ENCODE results near the gene SYNJ2.

The SYNJ2 gene

GRCh38 chr6:158087224-158087867 is 105.7 kb downstream of the SYNJ2 start:
- Histone ChIP-seq H3K9ac (ENCODE audit: low read length in 2 of 2) (peak overlapping the region; percentile 44 to 55), H3K4me1 (ENCODE audit: control insufficient read depth, insufficient read depth, low read length) (peaks cover 13% of the 10 kb centered on the region), H3K36me3 (ENCODE audit: control insufficient read depth in 2 of 2, insufficient read depth in 2 of 2, low read length in 2 of 2) (peaks cover 11 to 23% of the 10 kb centered on the region in 2 donors), H3K4me3 (ENCODE audit: low read length in 2 of 2) (peak overlapping the region; percentile 47 to 55), H3K27me3 (ENCODE audit: control insufficient read depth in 1 of 2, insufficient read depth in 2 of 2, low read length in 2 of 2) (no peaks in the 10 kb centered on the region), H3K9me3 (ENCODE audit: control insufficient read depth in 2 of 2, low read length in 2 of 2) (no peaks in the 10 kb centered on the region), H3K27ac (ENCODE audit: low read length) (peak overlapping the region; percentile 49)

GRCh38 chr6:158092806-158093205 is 111.1 kb downstream of the SYNJ2 start:
- H3K4me1 ChIP-seq (ENCODE audit: control insufficient read depth, insufficient read depth, low read length) = no peaks in the 10 kb centered on the region
- H3K27ac ChIP-seq (ENCODE audit: low read length) = no peak overlapping the region
- no peak overlapping the region for H3K4me3 ChIP-seq (ENCODE audit: low read length in 2 of 2)
- no peaks in the 10 kb centered on the region for H3K27me3 ChIP-seq (ENCODE audit: control insufficient read depth in 1 of 2, insufficient read depth in 2 of 2, low read length in 2 of 2)
- H3K9ac ChIP-seq (ENCODE audit: low read length in 2 of 2) = no peak overlapping the region
- no peaks in the 10 kb centered on the region for H3K9me3 ChIP-seq (ENCODE audit: control insufficient read depth in 2 of 2, low read length in 2 of 2)
- H3K36me3 ChIP-seq (ENCODE audit: control insufficient read depth in 2 of 2, insufficient read depth in 2 of 2, low read length in 2 of 2) = peaks cover 4 to 31% of the 10 kb centered on the region in 2 donors

GRCh38 chr6:158095031-158095430 is 113.4 kb downstream of the SYNJ2 start:
- Histone ChIP-seq H3K4me3 (ENCODE audit: low read length in 2 of 2) (no peak overlapping the region), H3K9me3 (ENCODE audit: control insufficient read depth in 2 of 2, low read length in 2 of 2) (no peaks in the 10 kb centered on the region), H3K27ac (ENCODE audit: low read length) (no peak overlapping the region), H3K4me1 (ENCODE audit: control insufficient read depth, insufficient read depth, low read length) (no peaks in the 10 kb centered on the region), H3K27me3 (ENCODE audit: control insufficient read depth in 1 of 2, insufficient read depth in 2 of 2, low read length in 2 of 2) (no peaks in the 10 kb centered on the region), H3K9ac (ENCODE audit: low read length in 2 of 2) (no peak overlapping the region), H3K36me3 (ENCODE audit: control insufficient read depth in 2 of 2, insufficient read depth in 2 of 2, low read length in 2 of 2) (peaks cover 4 to 31% of the 10 kb centered on the region in 2 donors)

GRCh38 chr6:158095671-158096070 is 114.0 kb downstream of the SYNJ2 start:
- Histone ChIP-seq H3K9me3 (ENCODE audit: control insufficient read depth in 2 of 2, low read length in 2 of 2) (no peaks in the 10 kb centered on the region), H3K4me3 (ENCODE audit: low read length in 2 of 2) (no peak overlapping the region), H3K9ac (ENCODE audit: low read length in 2 of 2) (no peak overlapping the region), H3K27ac (ENCODE audit: low read length) (no peak overlapping the region), H3K36me3 (ENCODE audit: control insufficient read depth in 2 of 2, insufficient read depth in 2 of 2, low read length in 2 of 2) (peaks cover 4 to 31% of the 10 kb centered on the region in 2 donors), H3K27me3 (ENCODE audit: control insufficient read depth in 1 of 2, insufficient read depth in 2 of 2, low read length in 2 of 2) (no peaks in the 10 kb centered on the region), H3K4me1 (ENCODE audit: control insufficient read depth, insufficient read depth, low read length) (no peaks in the 10 kb centered on the region)

GRCh38 chr6:158103228-158103627 is 121.6 kb downstream of the SYNJ2 start:
- H3K4me3 ChIP-seq (ENCODE audit: low read length in 2 of 2) = no peak overlapping the region
- no peak overlapping the region for H3K9ac ChIP-seq (ENCODE audit: low read length in 2 of 2)
- H3K27me3 ChIP-seq (ENCODE audit: control insufficient read depth in 1 of 2, insufficient read depth in 2 of 2, low read length in 2 of 2) = no peaks in the 10 kb centered on the region
- H3K4me1 ChIP-seq (ENCODE audit: control insufficient read depth, insufficient read depth, low read length) = no peaks in the 10 kb centered on the region
- no peaks in the 10 kb centered on the region for H3K9me3 ChIP-seq (ENCODE audit: control insufficient read depth in 2 of 2, low read length in 2 of 2)
- H3K36me3 ChIP-seq (ENCODE audit: control insufficient read depth in 2 of 2, insufficient read depth in 2 of 2, low read length in 2 of 2) = no peaks in the 10 kb centered on the region
- H3K27ac ChIP-seq (ENCODE audit: low read length) = no peak overlapping the region

- no peak overlapping the region for H3K9ac ChIP-seq (ENCODE audit: low read length in 2 of 2)
- no peak overlapping the region for H3K4me3 ChIP-seq (ENCODE audit: low read length in 2 of 2)
- H3K27ac ChIP-seq (ENCODE audit: low read length) = no peak overlapping the region
- H3K27me3 ChIP-seq (ENCODE audit: control insufficient read depth in 1 of 2, insufficient read depth in 2 of 2, low read length in 2 of 2) = no peaks in the 10 kb centered on the region
- no peaks in the 10 kb centered on the region for H3K4me1 ChIP-seq (ENCODE audit: control insufficient read depth, insufficient read depth, low read length)
- no peaks in the 10 kb centered on the region for H3K9me3 ChIP-seq (ENCODE audit: control insufficient read depth in 2 of 2, low read length in 2 of 2)
- H3K36me3 ChIP-seq (ENCODE audit: control insufficient read depth in 2 of 2, insufficient read depth in 2 of 2, low read length in 2 of 2) = peaks cover 0 to 3% of the 10 kb centered on the region in 2 donors
Observed at GRCh38 chr6:158104696-158105095, 123.0 kb downstream of the SYNJ2 start.

- Histone ChIP-seq H3K9ac (ENCODE audit: low read length in 2 of 2) (no peak overlapping the region), H3K36me3 (ENCODE audit: control insufficient read depth in 2 of 2, insufficient read depth in 2 of 2, low read length in 2 of 2) (peaks cover 7 to 17% of the 10 kb centered on the region in 2 donors), H3K27me3 (ENCODE audit: control insufficient read depth in 1 of 2, insufficient read depth in 2 of 2, low read length in 2 of 2) (no peaks in the 10 kb centered on the region), H3K9me3 (ENCODE audit: control insufficient read depth in 2 of 2, low read length in 2 of 2) (no peaks in the 10 kb centered on the region), H3K27ac (ENCODE audit: low read length) (no peak overlapping the region), H3K4me3 (ENCODE audit: low read length in 2 of 2) (no peak overlapping the region), H3K4me1 (ENCODE audit: control insufficient read depth, insufficient read depth, low read length) (no peaks in the 10 kb centered on the region)
Observed at GRCh38 chr6:158109748-158110147, 128.1 kb downstream of the SYNJ2 start.

GRCh38 chr6:158110986-158111385 is 129.3 kb downstream of the SYNJ2 start:
- Histone ChIP-seq H3K4me3 (ENCODE audit: low read length in 2 of 2) (no peak overlapping the region), H3K9me3 (ENCODE audit: control insufficient read depth in 2 of 2, low read length in 2 of 2) (no peaks in the 10 kb centered on the region), H3K4me1 (ENCODE audit: control insufficient read depth, insufficient read depth, low read length) (no peaks in the 10 kb centered on the region), H3K9ac (ENCODE audit: low read length in 2 of 2) (no peak overlapping the region), H3K27ac (ENCODE audit: low read length) (no peak overlapping the region), H3K36me3 (ENCODE audit: control insufficient read depth in 2 of 2, insufficient read depth in 2 of 2, low read length in 2 of 2) (peaks cover 10 to 17% of the 10 kb centered on the region in 2 donors), H3K27me3 (ENCODE audit: control insufficient read depth in 1 of 2, insufficient read depth in 2 of 2, low read length in 2 of 2) (no peaks in the 10 kb centered on the region)

- Histone ChIP-seq H3K4me1 (ENCODE audit: control insufficient read depth, insufficient read depth, low read length) (no peaks in the 10 kb centered on the region), H3K9ac (ENCODE audit: low read length in 2 of 2) (no peak overlapping the region), H3K36me3 (ENCODE audit: control insufficient read depth in 2 of 2, insufficient read depth in 2 of 2, low read length in 2 of 2) (peaks cover 10 to 17% of the 10 kb centered on the region in 2 donors), H3K27ac (ENCODE audit: low read length) (no peak overlapping the region), H3K9me3 (ENCODE audit: control insufficient read depth in 2 of 2, low read length in 2 of 2) (no peaks in the 10 kb centered on the region), H3K27me3 (ENCODE audit: control insufficient read depth in 1 of 2, insufficient read depth in 2 of 2, low read length in 2 of 2) (no peaks in the 10 kb centered on the region), H3K4me3 (ENCODE audit: low read length in 2 of 2) (no peak overlapping the region)
Observed at GRCh38 chr6:158111987-158112386, 130.3 kb downstream of the SYNJ2 start.

- Histone ChIP-seq H3K4me1 (ENCODE audit: control insufficient read depth, insufficient read depth, low read length) (no peaks in the 10 kb centered on the region), H3K36me3 (ENCODE audit: control insufficient read depth in 2 of 2, insufficient read depth in 2 of 2, low read length in 2 of 2) (peaks cover 10 to 19% of the 10 kb centered on the region in 2 donors), H3K4me3 (ENCODE audit: low read length in 2 of 2) (no peak overlapping the region), H3K27me3 (ENCODE audit: control insufficient read depth in 1 of 2, insufficient read depth in 2 of 2, low read length in 2 of 2) (no peaks in the 10 kb centered on the region), H3K27ac (ENCODE audit: low read length) (no peak overlapping the region), H3K9me3 (ENCODE audit: control insufficient read depth in 2 of 2, low read length in 2 of 2) (no peaks in the 10 kb centered on the region), H3K9ac (ENCODE audit: low read length in 2 of 2) (no peak overlapping the region)
Observed at GRCh38 chr6:158113802-158114201, 132.1 kb downstream of the SYNJ2 start.

GRCh38 chr6:158115102-158115501 is 133.4 kb downstream of the SYNJ2 start:
- Histone ChIP-seq H3K9me3 (ENCODE audit: control insufficient read depth in 2 of 2, low read length in 2 of 2) (no peaks in the 10 kb centered on the region), H3K27ac (ENCODE audit: low read length) (no peak overlapping the region), H3K36me3 (ENCODE audit: control insufficient read depth in 2 of 2, insufficient read depth in 2 of 2, low read length in 2 of 2) (peaks cover 10 to 16% of the 10 kb centered on the region in 2 donors)

More at GRCh38 chr6:158115102-158115501, 133.4 kb downstream of the SYNJ2 start:
- Histone ChIP-seq H3K4me3 (ENCODE audit: low read length in 2 of 2) (no peak overlapping the region), H3K9ac (ENCODE audit: low read length in 2 of 2) (no peak overlapping the region), H3K27me3 (ENCODE audit: control insufficient read depth in 1 of 2, insufficient read depth in 2 of 2, low read length in 2 of 2) (no peaks in the 10 kb centered on the region), H3K4me1 (ENCODE audit: control insufficient read depth, insufficient read depth, low read length) (no peaks in the 10 kb centered on the region)

All from stomach smooth muscle (tissue), 2 donors.